Mesenchymal stem cell (in vitro differentiated cells and primary cell): ENCODE measurements around the gene ABCA3.

Source experiments
- DNase-seq: peaks from one replicate; pipeline ENCODE4 v3.0.0-alpha.2; 2013
- H2AFZ ChIP-seq: one replicate; pipeline ENCODE4 v1.6.1; 2013; ENCODE audit warnings: low read depth, mild to moderate bottlenecking, control low read depth, inconsistent platforms, low read length, moderate library complexity
- H2AK5ac ChIP-seq: 2 replicates; pipeline ENCODE4 v1.6.1; 2013; ENCODE audit warnings: low read length, moderate library complexity, mild to moderate bottlenecking, inconsistent platforms; ENCODE audit not compliant: severe bottlenecking
- H2BK120ac ChIP-seq: one replicate; pipeline ENCODE4 v1.6.1; 2013; ENCODE audit warnings: low read depth, mild to moderate bottlenecking, inconsistent platforms, low read length, moderate library complexity
- H2BK12ac ChIP-seq, 2 experiments: one replicate each; pipeline ENCODE4 v1.6.1; 2013; ENCODE audit warnings: inconsistent platforms in 2 of 2, low read length in 2 of 2, mild to moderate bottlenecking in 2 of 2, moderate library complexity in 2 of 2, control low read depth in 1 of 2
- H2BK15ac ChIP-seq: one replicate; pipeline ENCODE4 v1.6.1; 2013; ENCODE audit warnings: mild to moderate bottlenecking, low read depth, inconsistent platforms; ENCODE audit not compliant: poor library complexity, severe bottlenecking
- H2BK5ac ChIP-seq: 2 replicates; pipeline ENCODE4 v1.6.1; 2013; ENCODE audit warnings: low read depth, mild to moderate bottlenecking, low read length, control low read depth, inconsistent platforms; ENCODE audit not compliant: poor library complexity, severe bottlenecking
- H3K14ac ChIP-seq, 2 experiments: one replicate each; pipeline ENCODE4 v1.6.1; 2013; ENCODE audit warnings: inconsistent platforms in 2 of 2, low read length in 2 of 2, control low read depth in 1 of 2, mild to moderate bottlenecking in 1 of 2, moderate library complexity in 1 of 2
- H3K18ac ChIP-seq, 2 experiments: one replicate each; pipeline ENCODE4 v1.6.1; 2013; ENCODE audit warnings: inconsistent platforms in 2 of 2, low read length in 2 of 2, control low read depth in 1 of 2, low read depth in 1 of 2, mild to moderate bottlenecking in 1 of 2
- H3K23ac ChIP-seq, 2 experiments: one replicate each; pipeline ENCODE4 v1.6.1; 2013; ENCODE audit warnings: inconsistent platforms in 2 of 2, low read length in 2 of 2, mild to moderate bottlenecking in 2 of 2, moderate library complexity in 2 of 2, control low read depth in 1 of 2
- H3K27ac ChIP-seq: 2 replicates; pipeline ENCODE4 v1.5.1; 2013; ENCODE audit warnings: mild to moderate bottlenecking, moderate library complexity, low read length, control low read depth, inconsistent platforms; ENCODE audit not compliant: poor library complexity, severe bottlenecking
- H3K27me3 ChIP-seq, 2 experiments: 2 replicates each; pipeline versions ENCODE4 v1.6.1 to v1.7.0; 2013; ENCODE audit warnings: low read length in 2 of 2, mild to moderate bottlenecking in 2 of 2, moderate library complexity in 2 of 2, control low read depth in 1 of 2, inconsistent platforms in 1 of 2; ENCODE audit not compliant: control insufficient read depth in 1 of 2, insufficient read depth in 1 of 2
- H3K36me3 ChIP-seq, 2 experiments: 2 replicates each; pipeline versions ENCODE4 v1.6.1 to v1.7.0; 2013; ENCODE audit warnings: low read length in 2 of 2, control low read depth in 1 of 2, inconsistent platforms in 1 of 2, low read depth in 1 of 2, mild to moderate bottlenecking in 1 of 2; ENCODE audit not compliant: insufficient read depth in 2 of 2, control insufficient read depth in 1 of 2
- H3K4ac ChIP-seq, 2 experiments: one replicate each; pipeline ENCODE4 v1.6.1; 2013; ENCODE audit warnings: inconsistent platforms in 2 of 2, low read length in 2 of 2, mild to moderate bottlenecking in 2 of 2, moderate library complexity in 2 of 2, control low read depth in 1 of 2, low read depth in 1 of 2
- H3K4me1 ChIP-seq: 2 replicates; pipeline ENCODE4 v1.6.1; 2013; ENCODE audit warnings: low read depth, low read length, control low read depth; ENCODE audit not compliant: control insufficient read depth, insufficient read depth
- H3K4me2 ChIP-seq: 2 replicates; pipeline ENCODE4 v1.6.1; 2013; ENCODE audit warnings: low read length, mild to moderate bottlenecking, inconsistent platforms; ENCODE audit not compliant: poor library complexity, severe bottlenecking
- H3K4me3 ChIP-seq, 2 experiments: 2 replicates each; pipeline versions ENCODE4 v1.5.1 to v1.7.0; 2013; ENCODE audit warnings: low read length in 2 of 2, mild to moderate bottlenecking in 2 of 2, control low read depth in 1 of 2, low read depth in 1 of 2; ENCODE audit not compliant: insufficient read depth in 1 of 2
- H3K79me1 ChIP-seq: replicated peaks from 2 replicates; pipeline ENCODE4 v1.6.1; 2013; ENCODE audit warnings: mild to moderate bottlenecking, control low read depth, low read length, inconsistent platforms; ENCODE audit not compliant: poor library complexity, severe bottlenecking
- H3K9ac ChIP-seq: 2 replicates; pipeline ENCODE4 v1.7.0; 2013; ENCODE audit warnings: mild to moderate bottlenecking, low read length, moderate library complexity
- H3K9me3 ChIP-seq: 2 replicates; pipeline ENCODE4 v1.7.0; 2013; ENCODE audit warnings: mild to moderate bottlenecking, low read length; ENCODE audit not compliant: control insufficient read depth
- H4K8ac ChIP-seq: one replicate; pipeline ENCODE4 v1.6.1; 2013; ENCODE audit warnings: inconsistent platforms, mild to moderate bottlenecking, low read length, moderate library complexity
- H4K91ac ChIP-seq: one replicate; pipeline ENCODE4 v1.6.1; 2013; ENCODE audit warnings: mild to moderate bottlenecking, low read length, inconsistent platforms
- WGBS: methylation state at CpG from one replicate; pipeline ENCODE4 v1.1.7; 2013; ENCODE audit warnings: mixed read lengths; 5-methylcytosine and 5-hydroxymethylcytosine counted together

ABCA3 gene

DNA sequence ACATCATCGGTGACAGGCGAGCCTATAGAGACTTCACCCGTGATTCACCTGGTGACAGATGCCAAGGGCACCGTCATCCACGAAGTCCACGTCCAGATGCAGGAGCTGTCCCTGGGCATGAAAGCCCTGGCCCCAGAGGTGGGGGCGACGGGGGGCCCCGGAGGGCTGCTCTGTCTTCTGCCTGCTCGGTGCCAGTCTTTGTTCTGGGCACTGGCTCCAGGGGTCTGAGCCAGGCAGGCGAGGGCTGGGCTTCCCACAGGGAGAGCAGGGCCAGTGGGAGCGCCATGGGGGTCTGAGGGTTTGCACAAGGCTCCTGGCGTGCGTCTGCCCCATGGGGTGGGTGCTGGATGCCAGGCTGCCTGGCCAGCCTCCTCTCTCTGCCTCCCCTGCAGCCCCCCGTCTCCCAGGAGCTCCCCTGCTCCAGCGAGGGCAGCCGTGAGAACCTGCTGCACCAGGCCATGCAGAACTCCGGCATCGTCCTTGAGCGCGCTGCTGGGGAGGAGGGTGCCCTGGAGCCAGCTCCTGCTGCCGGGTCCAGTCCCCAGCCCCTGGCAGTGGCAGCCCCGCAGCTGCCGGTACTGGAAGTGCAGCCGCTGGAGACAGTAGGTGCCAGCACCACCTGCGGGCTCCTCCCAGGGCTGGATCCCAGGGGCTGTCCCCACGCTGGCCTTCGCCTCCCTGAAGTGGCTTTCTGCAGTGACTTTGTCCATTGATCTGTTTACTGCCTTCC is 107.3 kb downstream of the ABCA3 start:
- Histone ChIP-seq H3K27ac (no peak overlapping the region), H3K14ac (no peak overlapping the region), H3K4me1 (peaks cover 27% of the 10 kb centered on the region), H4K91ac (no peak overlapping the region), H2BK15ac (no peak overlapping the region), H3K36me3 (peaks cover 69 to 100% of the 10 kb centered on the region in 2 experiments), H3K23ac (no peak overlapping the region), H3K4me2 (no peak overlapping the region), H3K4ac (no peak overlapping the region), H2AFZ (no peak overlapping the region), H3K18ac (no peak overlapping the region), H3K27me3 (peaks cover 3 to 18% of the 10 kb centered on the region in 2 experiments), H3K79me1 (peaks cover 30% of the 10 kb centered on the region), H2BK5ac (no peak overlapping the region), H2BK12ac (no peak overlapping the region), H2AK5ac (no peak overlapping the region), H4K8ac (no peak overlapping the region), H3K9me3 (no peaks in the 10 kb centered on the region), H2BK120ac (no peak overlapping the region), H3K4me3 (no peak overlapping the region), H3K9ac (no peak overlapping the region)
- DNase-seq = no peak
- WGBS = 96% methylated on average over 28 of the region's 28 CpGs

DNA sequence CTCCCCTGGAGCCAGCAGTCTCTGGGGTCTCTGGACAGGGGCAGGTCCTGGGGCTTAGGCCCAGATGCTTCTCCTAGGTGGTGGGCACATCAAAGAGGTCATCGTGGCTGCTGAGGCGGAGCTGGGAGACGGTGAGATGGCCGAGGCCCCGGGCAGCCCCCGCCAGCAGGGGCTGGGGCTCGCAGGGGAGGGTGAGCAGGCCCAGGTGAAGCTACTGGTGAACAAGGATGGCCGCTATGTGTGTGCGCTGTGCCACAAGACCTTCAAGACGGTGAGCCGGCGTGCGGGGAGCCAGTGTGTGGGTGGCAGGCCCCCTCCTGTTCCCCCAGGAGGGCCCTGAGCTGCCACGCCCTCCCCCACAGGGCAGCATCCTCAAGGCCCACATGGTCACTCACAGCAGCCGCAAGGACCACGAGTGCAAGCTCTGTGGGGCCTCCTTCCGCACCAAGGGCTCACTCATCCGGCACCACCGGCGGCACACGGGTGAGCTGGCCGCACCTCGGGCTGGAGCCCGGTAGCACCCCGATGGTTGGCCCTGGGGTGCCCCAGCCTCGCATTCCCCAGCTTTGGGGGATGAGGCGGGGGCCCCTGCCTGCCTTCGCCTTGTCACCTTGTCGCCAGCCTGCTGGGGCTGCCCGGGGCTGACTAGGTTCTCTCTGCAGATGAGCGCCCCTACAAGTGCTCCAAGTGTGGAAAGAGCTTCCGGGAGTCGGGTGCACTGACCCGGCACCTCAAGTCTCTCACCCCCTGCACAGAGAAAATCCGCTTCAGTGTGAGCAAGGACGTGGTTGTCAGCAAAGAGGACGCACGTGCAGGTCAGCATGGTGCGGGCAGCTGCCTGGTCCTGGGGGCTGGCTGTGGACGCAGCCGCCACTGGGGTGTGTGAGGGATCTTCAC is 108.2 kb downstream of the ABCA3 start:
- H3K23ac ChIP-seq = no peak overlapping the region
- no peak overlapping the region for H4K8ac ChIP-seq
- peaks cover 22% of the 10 kb centered on the region for H3K4me1 ChIP-seq
- H3K27ac ChIP-seq = no peak overlapping the region
- no peak overlapping the region for H2BK5ac ChIP-seq
- no peak for DNase-seq
- no peak overlapping the region for H2AK5ac ChIP-seq
- no peak overlapping the region for H4K91ac ChIP-seq
- peaks cover 69 to 96% of the 10 kb centered on the region in 2 experiments for H3K36me3 ChIP-seq
- peaks cover 32% of the 10 kb centered on the region for H3K79me1 ChIP-seq
- H3K9ac ChIP-seq = no peak overlapping the region
- no peak overlapping the region for H2BK12ac ChIP-seq
- H3K18ac ChIP-seq = no peak overlapping the region
- H2BK15ac ChIP-seq = no peak overlapping the region
- no peak overlapping the region for H2AFZ ChIP-seq
- no peak overlapping the region for H3K4me3 ChIP-seq
- no peak overlapping the region for H3K14ac ChIP-seq
- H3K27me3 ChIP-seq = peaks cover 3 to 11% of the 10 kb centered on the region in 2 experiments
- H3K9me3 ChIP-seq = no peaks in the 10 kb centered on the region
- 95% methylated on average over 41 of the region's 41 CpGs for WGBS
- no peak overlapping the region for H3K4ac ChIP-seq
- no peak overlapping the region for H3K4me2 ChIP-seq
- H2BK120ac ChIP-seq = no peak overlapping the region

DNA sequence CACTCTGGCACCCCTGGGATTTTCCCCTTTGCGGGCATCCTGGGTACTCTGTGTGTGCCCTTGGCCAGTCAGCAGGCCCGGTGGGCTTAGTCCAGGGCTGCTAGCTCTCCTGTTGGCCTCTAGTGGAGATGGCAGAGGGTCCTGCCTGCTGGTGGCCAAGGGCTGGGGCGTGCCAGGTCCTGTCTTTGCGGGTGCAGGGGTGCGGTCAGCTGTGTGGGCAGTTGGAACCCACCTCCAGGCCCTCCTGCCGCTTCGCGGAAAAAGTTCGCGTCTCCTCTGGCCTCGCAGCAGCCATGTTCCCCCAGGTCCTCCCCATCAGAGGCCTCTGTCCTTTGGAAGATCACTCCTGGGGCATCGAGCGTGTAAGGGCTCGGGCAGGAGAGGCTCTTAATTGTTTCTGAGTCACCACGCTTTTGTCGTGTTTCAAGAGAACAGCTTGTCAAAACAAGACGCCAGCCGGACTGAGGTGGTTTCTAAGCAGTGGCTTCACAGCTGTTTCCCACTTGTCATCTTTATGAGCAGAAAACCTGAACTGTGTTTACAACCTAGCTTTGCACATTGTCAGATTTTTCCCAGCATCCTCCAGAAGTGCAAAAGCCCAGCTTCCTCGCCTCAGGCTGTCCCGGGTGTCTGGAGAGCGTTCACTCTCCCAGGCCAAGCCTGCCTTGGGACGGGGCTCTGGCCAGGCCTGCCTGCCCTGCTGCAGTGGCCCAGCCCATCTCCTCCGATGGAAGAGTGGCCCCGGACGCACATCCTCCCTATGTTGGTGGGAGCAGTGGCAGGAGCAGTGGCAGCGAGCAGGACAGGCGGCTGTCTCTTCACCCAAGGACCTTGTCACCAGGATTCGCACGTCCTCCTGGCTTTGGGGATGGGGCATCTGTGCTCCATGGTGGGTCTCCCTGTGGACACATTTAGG is 109.3 kb downstream of the ABCA3 start:
- Histone ChIP-seq H4K91ac (no peak overlapping the region), H3K23ac (no peak overlapping the region), H2BK15ac (no peak overlapping the region), H3K79me1 (peaks cover 32% of the 10 kb centered on the region), H2BK5ac (no peak overlapping the region), H2AK5ac (no peak overlapping the region), H3K36me3 (peaks cover 69 to 93% of the 10 kb centered on the region in 2 experiments), H4K8ac (no peak overlapping the region), H3K9ac (no peak overlapping the region), H2AFZ (no peak overlapping the region), H3K4me3 (no peak overlapping the region), H3K9me3 (no peaks in the 10 kb centered on the region), H3K27me3 (peaks cover 0 to 4% of the 10 kb centered on the region in 2 experiments), H3K4me2 (no peak overlapping the region), H2BK120ac (no peak overlapping the region), H3K18ac (no peak overlapping the region), H3K14ac (no peak overlapping the region), H3K27ac (no peak overlapping the region), H3K4ac (no peak overlapping the region), H2BK12ac (no peak overlapping the region), H3K4me1 (peaks cover 18% of the 10 kb centered on the region)
- 79% methylated on average over 29 of the region's 29 CpGs for WGBS
- peak; percentile 51 for DNase-seq
